NCI-H1930 (cell line): Measurements from ENCODE around the gene TMPRSS6.
A peak's percentile ranks its signal among the peaks of the same experiment; 100 is the strongest.
"Not testable (repeated sequence)": the region's sequence is repeated elsewhere in the genome, so short reads cannot be mapped to it uniquely, and the experiment has no call there.

ENCODE experiments used
- DNase-seq, 2 experiments: peaks; one replicate each; lab custom pipeline; 2025; lab: John Stamatoyannopoulos, UW

Gene TMPRSS6

DNA sequence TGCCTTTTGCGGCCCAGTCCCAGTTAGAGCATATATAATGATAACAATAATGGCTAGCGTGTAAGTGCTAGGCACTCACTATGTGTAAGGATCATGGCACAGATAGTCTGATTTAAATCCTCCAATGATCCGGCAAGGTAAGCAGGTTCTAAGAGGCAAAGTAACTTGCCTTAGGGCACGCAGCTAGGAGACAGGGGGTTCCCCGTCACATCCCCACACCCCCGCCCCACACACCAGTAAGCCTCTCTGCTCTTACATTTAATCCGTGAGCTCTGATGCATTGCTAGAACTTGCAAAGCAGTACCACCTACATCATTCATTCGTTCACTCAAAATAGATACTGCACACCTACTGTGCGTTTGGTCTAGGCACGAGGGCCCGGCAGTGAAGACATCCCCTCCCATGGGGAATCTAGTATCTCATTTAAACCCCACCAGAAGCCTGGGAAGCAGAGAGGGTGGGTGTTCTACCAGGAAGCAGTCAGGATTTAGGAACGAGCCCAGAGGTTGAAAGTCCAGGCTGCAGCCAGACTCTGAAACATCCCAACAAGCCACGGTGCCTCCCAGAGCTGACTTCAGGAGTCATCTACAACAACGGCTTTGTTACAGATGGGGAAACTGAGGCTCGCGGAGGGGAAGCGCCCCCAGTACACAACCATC is 20.6 kb downstream of the TMPRSS6 start:
- DNase-seq: no peak

DNA sequence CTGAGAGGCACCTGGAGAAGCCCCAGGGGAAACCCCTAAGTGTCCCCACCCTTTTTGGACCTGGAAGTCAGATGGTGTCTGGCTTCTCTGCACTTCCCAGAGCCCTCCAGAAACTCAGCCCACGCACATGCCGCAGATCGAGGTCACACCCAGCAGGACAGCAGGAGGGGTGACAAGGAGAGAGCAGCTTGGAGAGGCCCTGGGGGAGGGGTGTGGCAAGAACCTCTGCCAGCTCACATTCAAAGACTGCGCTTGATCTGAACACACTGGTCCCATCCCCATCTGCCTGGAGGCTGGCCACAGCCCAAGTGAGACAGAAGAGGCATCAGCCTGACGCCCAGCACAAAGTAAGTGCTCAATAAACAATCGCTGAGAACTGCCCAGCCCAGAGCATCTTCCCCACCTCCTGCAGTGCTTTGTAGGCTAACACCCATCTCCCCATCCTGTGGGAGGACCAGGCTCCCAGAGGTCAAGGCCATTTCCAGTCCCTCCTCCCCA is 21.4 kb downstream of the TMPRSS6 start:
- DNase-seq: no peak

DNA sequence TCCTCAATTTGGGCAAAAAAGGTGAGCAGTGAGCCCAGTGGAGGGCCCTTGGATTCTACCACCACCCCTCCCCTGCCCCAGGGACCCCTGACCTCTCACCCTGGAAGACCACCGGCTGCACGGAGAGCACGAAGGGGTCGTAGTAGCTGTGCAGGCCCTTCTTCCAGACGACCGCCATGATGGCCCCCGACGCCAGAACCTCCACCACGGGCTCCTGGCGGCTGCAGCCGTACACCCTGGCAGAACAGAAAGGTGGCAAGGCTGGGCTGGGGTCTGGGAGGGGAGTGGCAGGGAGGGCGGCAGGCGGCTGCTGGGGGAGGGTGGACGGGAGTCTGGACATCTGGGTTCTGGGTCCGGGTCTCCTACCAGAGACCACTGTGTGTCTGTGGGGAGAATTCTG is 23.3 kb downstream of the TMPRSS6 start:
- no peak for DNase-seq

DNA sequence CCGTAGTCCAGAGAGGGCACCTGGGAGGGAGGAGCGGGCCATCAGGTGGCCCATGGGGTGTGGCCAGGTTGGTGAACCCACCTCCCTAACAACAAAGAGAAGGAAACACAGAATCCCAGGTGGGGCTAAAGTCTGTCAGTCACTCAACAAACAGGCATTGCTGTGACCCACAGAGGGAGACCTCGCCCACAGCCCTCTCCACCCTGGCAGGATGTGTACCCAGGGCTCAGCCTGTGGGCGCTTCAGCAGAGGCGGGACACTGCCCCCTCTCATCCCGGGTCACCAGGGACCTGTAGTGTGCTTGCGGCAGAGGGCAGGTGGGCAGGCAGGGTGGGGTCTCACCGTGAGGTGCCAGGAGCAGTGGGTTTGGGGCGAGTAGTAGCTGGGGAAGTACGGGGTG is 25.1 kb downstream of the TMPRSS6 start:
- no peak for DNase-seq

DNA sequence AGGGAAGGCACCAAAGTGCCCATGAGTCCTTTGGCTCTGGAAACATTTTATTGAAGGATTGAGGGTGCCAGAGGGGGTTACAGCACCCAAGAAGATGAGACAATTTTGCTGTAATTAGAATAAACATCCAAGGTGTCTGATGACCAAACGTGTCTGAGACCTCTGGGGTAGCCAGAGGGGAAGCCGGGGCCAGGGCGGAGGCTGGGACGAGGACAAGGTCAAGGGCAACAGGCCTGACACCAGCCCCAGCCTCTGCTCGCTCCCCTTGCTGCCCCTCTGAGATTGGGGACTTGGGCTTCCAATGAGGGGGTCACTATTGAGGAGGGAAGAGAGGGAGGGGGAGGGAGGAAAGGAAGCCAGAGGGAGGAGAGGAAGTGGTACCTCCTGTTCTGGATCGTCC is 25.6 kb downstream of the TMPRSS6 start:
- DNase-seq: no peak

DNA sequence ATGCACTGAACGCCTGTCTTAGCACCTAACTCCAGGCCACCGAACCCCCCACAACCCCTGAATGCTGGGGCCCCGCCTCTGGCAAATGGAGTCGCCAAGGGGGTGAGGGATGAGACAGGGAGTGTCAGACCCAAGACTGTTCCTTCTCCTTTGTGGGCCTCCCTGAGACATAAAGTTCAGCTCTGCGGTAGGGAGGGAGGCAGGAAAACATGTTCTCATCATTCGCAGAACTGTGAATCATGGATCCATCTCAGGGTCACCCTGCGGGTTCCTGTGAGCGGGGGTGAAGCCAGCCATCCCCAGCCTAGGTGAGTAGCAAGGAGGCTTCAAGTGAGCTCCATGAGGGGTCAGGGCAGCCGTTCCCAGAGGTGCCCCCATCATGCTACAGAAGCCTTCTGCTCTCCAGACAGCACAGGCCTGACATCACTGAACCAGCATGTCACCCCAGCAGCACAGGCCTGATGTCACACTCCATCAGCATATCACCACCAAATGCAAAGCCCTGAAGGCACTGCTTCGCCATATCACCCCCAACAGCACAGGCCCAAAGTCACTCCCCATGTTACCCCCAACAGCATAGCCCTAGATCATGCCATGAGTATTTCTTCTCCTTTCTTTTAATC is 27.2 kb downstream of the TMPRSS6 start:
- no peak for DNase-seq

DNA sequence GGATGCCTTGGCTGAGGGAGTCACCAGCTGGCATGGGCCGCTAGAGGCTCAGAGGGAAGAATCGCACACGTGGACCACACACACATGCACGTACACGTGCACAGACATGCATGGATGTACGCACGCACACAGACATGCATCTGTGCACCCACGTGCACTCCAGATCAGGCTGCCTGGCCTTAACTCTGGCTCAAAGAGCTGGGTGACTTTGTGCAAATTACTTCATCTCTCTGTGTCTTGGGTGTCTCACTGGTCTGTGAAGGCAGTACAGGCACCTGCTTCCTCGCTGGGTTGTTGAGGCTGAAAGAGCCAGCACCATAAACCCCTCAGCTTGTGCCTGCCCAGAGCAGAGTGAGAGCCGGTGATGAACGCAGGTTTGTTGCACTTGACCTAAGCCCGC is 28.7 kb downstream of the TMPRSS6 start:
- no peak for DNase-seq

DNA sequence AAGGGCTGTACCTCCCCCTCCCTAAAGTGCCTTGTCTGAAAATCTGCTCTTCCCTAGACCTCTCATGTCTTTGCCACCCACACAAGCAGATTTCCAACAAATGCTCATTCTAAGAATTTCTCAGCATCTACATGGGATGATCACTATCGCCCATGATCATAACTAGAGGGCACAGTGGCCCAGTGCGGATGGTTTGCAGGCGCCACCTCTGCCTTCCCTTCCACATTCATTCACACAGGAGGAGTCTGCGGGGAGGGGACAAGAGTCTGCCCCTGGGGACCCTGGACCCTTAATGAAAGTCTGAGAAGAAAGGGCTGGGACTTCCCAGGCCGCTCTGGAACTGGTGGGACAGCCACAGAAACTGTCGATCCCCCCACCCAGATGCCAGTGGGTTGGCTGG is 29.1 kb downstream of the TMPRSS6 start:
- no peak for DNase-seq

DNA sequence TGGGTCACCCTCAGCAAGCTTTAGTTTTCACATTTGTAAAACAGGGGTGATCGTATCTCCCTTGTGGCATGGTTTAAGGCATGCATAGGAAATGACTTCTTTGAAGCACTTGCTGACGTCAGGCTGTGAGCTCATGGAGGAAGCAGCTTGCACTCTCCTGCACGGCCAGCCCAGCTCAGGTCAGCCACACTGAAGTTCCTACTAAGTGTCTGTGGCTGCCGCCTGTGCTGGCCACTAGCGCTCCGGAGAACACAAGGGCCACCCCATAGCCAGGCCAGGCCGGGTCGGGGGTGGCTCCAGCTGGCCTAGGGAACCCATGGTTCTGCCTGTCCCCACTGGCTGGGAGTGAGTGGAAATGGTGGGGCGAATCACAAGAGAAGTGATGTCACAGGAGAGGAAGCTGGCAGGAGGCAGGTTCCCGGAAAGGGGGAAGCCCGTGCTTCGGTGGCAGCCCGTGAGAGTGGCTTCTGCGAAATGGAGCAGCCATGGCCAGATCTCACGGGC is 29.8 kb downstream of the TMPRSS6 start:
- no peak for DNase-seq

DNA sequence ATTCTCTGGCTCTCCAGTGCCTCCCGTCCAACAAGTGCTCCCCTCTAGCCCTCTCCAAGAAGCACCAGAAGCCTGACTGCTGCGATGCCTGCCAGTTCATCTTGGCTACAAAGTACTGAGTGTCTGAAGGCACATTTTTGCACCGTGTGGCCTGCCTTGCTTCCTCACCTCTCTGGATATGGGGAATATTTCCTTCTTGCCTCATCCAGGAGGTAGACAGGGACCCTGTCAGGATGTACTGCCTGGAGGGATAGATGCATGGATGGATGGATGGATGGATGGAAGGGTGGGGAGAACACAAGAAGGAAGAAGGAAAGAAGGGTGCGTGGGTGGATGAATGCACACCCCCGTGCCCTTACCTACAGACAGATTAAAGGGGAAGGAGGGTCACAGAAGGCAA is 30.4 kb downstream of the TMPRSS6 start:
- no peak for DNase-seq

DNA sequence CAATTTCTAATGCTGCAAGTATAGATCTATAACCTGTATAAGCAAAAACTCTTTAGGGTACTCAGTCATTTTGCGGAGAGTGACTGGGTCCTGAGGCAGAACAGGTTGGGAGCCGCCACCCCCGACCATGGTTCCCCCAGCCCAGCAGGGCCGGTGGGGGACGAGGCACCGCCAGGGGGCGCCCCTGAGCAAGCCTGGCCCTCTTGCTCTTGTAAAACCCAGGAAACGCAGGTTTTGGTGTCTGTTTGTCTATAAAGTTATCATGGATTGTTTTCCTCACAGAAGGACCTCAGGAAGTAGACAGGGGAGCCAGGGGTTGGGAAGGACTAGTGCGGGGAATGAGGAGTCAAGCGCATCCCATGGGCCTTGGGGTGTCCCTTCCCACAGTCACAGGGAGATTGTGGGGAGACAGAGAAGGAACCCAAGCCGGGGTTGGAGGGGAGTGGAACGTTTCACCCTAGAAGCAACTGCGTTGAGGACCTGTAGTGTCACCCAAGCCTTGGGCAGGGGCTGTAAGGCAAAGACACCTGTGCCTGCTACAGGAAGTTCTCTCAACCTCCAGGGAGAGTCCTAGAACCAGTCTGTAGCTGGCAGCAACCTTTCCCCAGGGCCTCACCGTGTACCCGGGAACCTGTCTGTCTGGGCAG is 31.6 kb downstream of the TMPRSS6 start:
- peak in 1 of 2 experiments; percentile 42 for DNase-seq

DNA sequence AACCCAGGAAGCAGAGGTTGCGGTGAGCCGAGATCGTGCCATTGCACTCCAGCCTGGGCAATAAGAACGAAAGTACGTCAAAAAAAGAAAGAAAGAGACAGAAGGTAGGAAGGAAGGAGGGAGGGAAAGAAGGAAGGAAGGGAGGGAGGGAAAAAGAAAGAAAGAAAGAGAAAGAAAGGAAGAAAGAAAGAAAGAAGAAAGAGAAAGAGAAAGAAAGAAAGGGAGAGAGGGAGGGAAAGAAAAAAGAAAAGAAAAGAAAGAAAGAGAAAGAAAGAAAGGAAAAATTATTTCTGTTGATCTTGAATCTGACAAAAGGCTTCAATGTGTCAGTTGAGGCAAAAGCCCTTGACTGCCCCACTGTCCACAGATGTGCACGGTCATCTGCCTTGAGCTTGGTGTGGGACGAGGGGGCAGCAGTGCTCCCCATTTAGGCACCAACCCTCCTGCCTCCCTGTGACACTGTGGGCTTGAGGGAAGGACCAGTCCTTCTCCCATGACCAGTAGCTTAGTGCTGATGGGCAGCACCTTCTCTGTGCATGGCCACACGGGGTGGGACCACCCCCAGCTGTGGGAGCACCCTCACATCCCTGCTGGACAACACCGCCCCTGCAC is 33.6 kb downstream of the TMPRSS6 start:
- DNase-seq: no peak

DNA sequence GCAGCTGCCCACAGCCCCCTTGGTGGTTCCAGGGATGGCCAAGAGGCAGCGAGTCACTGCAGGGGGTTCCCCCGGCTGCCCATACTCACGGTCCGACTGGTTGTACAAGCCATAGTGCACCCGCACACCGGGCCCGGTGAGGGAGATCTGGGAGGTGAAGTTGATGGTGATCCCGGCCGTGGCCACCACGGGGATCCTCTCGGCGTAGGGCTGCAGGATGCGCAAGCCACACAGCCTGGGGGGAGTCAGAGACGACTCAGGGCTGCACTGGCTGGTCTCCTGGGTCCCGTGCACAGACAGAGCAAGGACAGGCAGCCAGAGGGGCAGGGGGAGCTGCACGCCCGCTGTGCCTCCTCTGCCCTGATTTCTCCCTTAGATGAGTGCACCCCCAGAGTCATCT is 34.5 kb downstream of the TMPRSS6 start:
- DNase-seq: no peak

DNA sequence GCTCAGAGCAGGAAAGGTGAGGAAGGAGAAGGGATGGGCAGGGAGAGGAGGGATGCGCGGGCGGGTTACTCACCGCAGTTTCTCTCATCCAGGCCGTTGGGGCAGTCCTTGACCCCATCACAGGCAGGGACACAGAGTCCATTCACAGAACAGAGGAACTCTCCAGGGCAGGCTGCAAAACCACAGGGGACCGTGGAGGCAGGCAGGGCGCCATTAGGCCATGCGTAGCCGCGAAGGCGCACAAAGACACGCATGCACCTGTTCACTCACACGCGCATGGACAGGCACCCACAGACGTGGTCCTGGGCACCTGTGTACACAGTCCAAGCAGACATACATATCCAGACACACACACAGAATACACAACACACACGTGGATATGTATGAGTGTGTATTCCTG is 35.0 kb downstream of the TMPRSS6 start:
- DNase-seq: no peak

DNA sequence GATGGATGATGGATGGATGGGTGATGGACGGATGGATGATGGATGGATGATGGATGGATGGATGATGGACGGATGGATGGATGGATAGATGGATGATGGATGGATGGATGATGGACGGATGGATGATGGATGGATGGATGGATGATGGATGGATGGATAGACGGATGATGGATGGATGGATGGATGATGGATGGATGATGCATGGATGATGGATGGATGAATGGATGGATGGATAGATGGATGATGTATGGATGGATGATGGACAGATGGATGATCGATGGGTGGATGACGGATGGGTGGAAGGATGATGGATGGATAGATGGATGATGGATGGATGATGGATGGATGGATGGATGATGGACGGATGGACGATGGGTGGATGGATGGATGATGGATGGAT is 36.8 kb downstream of the TMPRSS6 start:
- no peak for DNase-seq

DNA sequence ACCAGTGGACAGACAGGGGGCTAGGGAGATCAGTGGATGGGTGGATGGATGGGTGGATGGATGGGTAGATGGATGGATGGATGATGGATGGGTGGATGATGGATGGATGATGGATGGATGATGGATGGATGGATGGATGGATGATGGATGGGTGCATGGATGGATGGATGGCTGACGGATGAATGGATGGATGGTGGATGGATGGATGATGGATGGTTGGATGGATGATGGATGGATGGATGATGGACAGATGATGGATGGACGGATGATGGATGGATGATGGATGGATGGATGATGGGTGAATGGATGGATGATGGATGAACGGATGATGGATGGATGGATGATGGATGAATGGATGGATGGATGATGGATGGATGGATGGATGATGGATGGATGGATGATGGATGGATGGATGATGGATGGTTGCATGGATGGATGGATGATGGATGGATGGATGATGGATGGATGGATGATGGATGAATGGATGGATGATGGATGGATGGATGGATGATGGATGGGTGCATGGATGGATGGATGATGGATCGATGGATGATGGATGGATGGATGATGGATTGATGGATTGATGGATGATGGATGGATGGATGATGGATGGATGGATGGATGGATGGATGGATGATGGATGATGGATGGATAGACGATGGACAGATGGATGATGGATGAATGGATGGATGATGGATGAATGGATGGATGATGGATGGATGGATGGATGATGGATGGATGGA is 37.5 kb downstream of the TMPRSS6 start:
- DNase-seq: not testable (repeated sequence)

DNA sequence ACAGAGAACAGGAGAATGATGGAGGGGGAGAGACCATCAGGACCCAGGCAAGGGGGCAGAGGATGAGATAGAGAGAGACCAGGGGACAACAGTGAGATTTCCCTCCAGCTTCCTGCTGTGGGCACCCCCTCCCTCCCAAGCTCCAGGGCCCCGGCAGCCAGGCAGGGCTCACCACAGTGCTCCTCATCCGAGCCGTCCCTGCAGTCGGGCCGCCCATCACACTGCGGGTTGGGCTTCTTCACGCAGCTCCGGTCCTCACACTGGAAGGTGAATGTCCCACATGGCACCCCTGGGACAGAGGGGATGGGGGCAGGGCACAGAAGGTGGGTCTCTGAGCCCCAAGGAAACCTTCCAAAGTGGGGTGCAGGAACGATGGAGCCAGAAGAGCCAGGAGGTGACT is 38.8 kb downstream of the TMPRSS6 start:
- no peak for DNase-seq

DNA sequence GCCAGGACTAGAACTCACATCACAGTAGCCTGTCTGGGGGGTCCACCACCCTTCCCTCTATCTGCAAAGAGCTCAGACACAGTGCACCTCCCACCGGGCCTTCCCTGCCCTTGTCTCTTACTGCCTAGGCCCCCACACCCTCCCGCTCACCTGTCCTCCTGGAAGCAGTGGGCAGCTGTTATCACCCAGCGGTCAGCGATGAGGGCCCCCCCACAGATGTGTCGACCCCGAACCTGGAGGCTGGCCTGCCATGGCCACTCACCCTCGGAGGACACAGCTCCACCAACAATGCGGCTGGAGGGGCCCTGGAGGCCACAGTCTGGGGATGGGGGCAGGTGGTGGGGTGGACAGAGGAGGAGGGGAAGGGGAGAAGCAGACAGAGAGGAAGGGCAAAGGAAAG is 39.2 kb downstream of the TMPRSS6 start:
- no peak for DNase-seq

DNA sequence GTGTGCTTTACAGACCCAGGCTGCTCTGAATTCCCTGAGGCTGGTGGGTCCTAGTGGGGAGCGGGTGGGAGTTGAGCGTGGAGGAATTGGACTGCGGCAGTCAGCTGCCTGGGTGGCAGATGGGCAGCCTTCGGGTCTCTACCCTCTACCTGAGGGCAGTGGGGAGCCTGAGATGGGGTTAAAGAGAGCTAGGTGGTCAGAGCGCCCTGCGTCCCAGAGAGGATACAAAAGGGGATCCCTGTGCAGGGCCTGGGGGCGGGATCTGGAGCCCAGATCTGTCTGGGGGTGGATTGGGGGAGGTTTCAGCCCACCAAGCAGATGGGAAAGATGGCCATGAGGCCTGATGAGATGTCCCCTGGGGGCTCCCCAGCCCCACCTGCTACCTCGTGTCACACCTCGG is 39.8 kb downstream of the TMPRSS6 start:
- DNase-seq: no peak

DNA sequence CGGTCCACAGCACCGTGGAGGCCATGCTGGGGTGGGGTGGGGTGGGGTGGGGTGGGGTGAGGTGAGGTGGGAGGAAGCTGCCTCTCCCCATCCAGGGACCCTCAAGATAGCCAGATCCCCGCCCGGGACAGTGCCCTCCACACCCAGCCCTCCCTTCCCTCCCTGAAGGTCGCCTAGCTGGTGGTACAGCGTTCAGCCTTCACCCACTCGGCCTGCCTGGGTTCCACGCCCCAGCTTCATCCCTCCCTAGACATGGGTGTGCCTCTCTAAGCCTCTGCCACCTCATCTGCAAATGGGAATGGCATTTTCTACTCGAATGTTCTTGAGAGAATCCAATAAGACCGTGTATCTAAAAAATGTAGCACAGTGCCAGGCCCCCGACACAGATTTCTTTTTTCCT is 40.2 kb downstream of the TMPRSS6 start:
- DNase-seq: no peak

DNA sequence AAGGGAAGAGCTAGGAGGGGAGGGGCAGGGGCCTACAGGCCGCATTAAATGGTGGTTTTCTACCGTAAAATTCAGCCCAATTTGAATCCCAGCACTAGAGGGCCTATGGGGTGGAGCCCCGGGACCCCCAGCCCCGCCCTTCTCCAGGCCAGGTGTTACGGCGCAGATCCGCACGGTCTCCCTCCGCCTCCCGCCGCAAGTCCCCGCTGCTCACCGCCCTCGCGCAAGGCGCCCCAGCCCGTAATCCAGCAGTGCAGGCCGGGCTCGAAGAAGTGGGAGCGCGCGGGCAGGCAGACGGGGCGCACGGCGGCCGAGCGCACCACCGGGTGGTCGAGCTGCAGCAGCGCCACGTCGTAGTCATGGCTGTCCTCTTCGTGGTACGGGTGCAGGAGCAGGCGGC is 40.7 kb downstream of the TMPRSS6 start:
- DNase-seq: no peak

DNA sequence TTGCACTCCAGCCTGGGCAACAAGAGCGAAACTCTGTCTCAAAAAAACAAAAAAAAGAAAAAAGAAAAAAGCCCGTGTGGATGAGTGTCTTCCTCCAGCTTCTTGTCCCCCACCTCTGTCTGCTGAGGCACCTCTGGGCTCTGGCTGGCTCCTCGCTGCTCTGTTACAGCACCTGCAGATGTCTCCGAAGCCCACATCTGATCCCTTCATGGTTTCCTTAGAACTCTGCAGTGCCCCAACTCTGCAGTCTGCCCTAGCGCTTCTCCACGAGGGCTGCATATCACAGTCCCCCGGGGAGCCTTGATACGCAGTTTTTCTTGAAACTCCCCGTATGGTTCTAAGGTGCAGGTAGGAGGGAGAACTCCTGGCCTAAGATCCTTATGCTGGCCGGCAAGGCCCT is 42.1 kb downstream of the TMPRSS6 start:
- no peak for DNase-seq
